GM12891 (cell line): ENCODE measurements around the gene CLIC5.

Experiments used
- PAX5 ChIP-seq: IDR thresholded peaks from 2 replicates; pipeline ENCODE4 v1.6.1; 2011; ENCODE audit warnings: low read length, moderate library complexity, mild to moderate bottlenecking; ENCODE audit not compliant: insufficient read depth, severe bottlenecking
- POLR2A ChIP-seq: IDR thresholded peaks from 2 replicates; pipeline ENCODE4 v1.6.1; 2011; ENCODE audit warnings: low read depth, low read length, control low read depth
- POLR2AphosphoS5 ChIP-seq: IDR thresholded peaks from 2 replicates; pipeline ENCODE4 v1.6.1; 2011; ENCODE audit warnings: low read depth, low read length, control low read depth
- SPI1 ChIP-seq: IDR thresholded peaks from 2 replicates; pipeline ENCODE4 v1.6.1; 2011; ENCODE audit warnings: low read depth, low read length, control low read depth

GRCh38 chr6:45895569-45895968 is 120.1 kb downstream of the CLIC5 start:
- TF ChIP-seq POLR2A: no peak
- TF ChIP-seq POLR2AphosphoS5: no peak
- no peak for TF ChIP-seq SPI1
- TF ChIP-seq PAX5: no peak
